ENCODE measurements around the gene CYP2B6. TPM values are rescaled to one million over a fixed set of nuclear protein-coding genes. Genes with fewer than 3 reads are reported as not detected.
A peak's percentile ranks its signal among the peaks of the same experiment; 100 is the strongest.
"Not testable (repeated sequence)": the region's sequence is repeated elsewhere in the genome, so short reads cannot be mapped to it uniquely, and the experiment has no call there.

CYP2B6 gene
- total RNA-seq, 3 donors from 2014 or later (not counting 1 experiment from before 2014, with no cell fraction given): not detected

DNA sequence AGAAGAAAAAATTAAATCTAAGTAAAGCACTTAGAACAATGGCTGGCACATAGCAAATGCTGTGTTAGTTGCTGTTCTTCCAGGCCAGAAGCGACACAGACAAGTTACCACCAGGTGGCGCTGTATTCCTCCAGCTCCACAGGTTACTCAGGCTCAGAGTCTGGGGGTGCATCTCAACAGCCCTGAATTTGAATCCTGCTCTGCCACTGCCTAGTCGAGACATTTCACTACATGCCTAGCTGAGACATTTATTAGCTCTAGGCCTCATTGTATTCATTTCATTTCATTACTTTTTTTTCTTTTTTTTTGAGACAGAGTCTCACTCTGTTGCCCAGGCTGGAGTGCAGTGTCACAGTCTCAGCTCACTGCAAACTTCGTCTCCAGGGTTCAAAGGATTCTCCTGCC is 16.4 kb upstream of the CYP2B6 start:
- Mint-ChIP-seq H3K27ac (no peak overlapping the region), H3K27me3 (ENCODE audit: low read depth in 2 of 2) (peaks cover 6 to 15% of the 10 kb centered on the region in 2 donors), H3K36me3 (no peaks in the 10 kb centered on the region), H3K9me3 (no peaks in the 10 kb centered on the region), H3K4me1 (peaks cover 10 to 13% of the 10 kb centered on the region in 2 donors), H3K4me3 (no peak overlapping the region)
- 22% methylated on average over 4 of the region's 4 CpGs for WGBS (ENCODE audit: insufficient coverage)
- Histone ChIP-seq H3K9me3 (ENCODE audit: control insufficient read depth, insufficient read depth, low read length) (no peaks in the 10 kb centered on the region), H3K4me3 (ENCODE audit: low read length) (no peak overlapping the region), H3K4me1 (ENCODE audit: control insufficient read depth, insufficient read depth, low read length) (peaks cover 9% of the 10 kb centered on the region), H3K27ac (ENCODE audit: low read length) (no peak overlapping the region), H3K36me3 (ENCODE audit: control insufficient read depth, insufficient read depth, low read length) (no peaks in the 10 kb centered on the region), H3K27me3 (ENCODE audit: control insufficient read depth, insufficient read depth, low read length) (no peaks in the 10 kb centered on the region)
- TF ChIP-seq, protein P1, sequence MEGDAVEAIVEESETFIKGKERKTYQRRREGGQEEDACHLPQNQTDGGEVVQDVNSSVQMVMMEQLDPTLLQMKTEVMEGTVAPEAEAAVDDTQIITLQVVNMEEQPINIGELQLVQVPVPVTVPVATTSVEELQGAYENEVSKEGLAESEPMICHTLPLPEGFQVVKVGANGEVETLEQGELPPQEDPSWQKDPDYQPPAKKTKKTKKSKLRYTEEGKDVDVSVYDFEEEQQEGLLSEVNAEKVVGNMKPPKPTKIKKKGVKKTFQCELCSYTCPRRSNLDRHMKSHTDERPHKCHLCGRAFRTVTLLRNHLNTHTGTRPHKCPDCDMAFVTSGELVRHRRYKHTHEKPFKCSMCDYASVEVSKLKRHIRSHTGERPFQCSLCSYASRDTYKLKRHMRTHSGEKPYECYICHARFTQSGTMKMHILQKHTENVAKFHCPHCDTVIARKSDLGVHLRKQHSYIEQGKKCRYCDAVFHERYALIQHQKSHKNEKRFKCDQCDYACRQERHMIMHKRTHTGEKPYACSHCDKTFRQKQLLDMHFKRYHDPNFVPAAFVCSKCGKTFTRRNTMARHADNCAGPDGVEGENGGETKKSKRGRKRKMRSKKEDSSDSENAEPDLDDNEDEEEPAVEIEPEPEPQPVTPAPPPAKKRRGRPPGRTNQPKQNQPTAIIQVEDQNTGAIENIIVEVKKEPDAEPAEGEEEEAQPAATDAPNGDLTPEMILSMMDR (IDR thresholded peaks at IDR 0.05): peak; percentile 91
- intact Hi-C loops (cut with micrococcal nuclease): loop anchor here (1.0 to 10.0 kb wide), 3 partner anchors 170 to 334 kb away; no protein-coding TSS in a partner anchor
- ATAC-seq: peak; percentile 83 to 94 (median 93)
- DNase-seq: peak; percentile 71 to 94

DNA sequence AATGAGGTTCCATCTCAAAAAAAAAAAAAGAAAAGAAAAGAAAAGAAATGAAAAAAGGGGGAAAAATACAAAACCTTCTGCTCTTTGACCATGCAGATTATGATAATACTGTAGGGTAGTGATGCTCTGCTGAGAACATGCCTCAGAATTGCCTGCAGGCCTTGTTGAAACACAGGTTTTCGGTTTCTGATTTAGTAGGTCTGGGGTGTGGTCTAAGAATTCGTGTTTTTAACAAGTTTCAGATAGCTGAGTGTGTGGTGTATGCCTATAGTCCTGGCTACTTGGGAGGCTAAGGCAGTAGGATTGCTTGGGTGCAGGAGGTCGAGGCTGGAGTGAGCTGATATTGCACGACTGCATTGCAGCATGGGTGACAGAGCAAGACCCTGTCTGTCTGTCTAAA is 14.9 kb upstream of the CYP2B6 start:
- no peaks in the 10 kb centered on the region for H3K36me3 Mint-ChIP-seq
- Histone ChIP-seq H3K4me3 (ENCODE audit: low read length) (no peak overlapping the region), H3K4me1 (ENCODE audit: control insufficient read depth, insufficient read depth, low read length) (peaks cover under 1% of the 10 kb centered on the region), H3K27me3 (ENCODE audit: control insufficient read depth, insufficient read depth, low read length) (no peaks in the 10 kb centered on the region), H3K9me3 (ENCODE audit: control insufficient read depth, insufficient read depth, low read length) (no peaks in the 10 kb centered on the region), H3K36me3 (ENCODE audit: control insufficient read depth, insufficient read depth, low read length) (no peaks in the 10 kb centered on the region), H3K27ac (ENCODE audit: low read length) (no peak overlapping the region)
- no peaks in the 10 kb centered on the region for H3K9me3 Mint-ChIP-seq
- no peak overlapping the region for H3K27ac Mint-ChIP-seq
- no peak for DNase-seq
- no peaks in the 10 kb centered on the region for H3K4me1 Mint-ChIP-seq
- ATAC-seq: no peak
- TF ChIP-seq, protein P1 (IDR thresholded peaks at IDR 0.05): no peak
- WGBS (ENCODE audit: insufficient coverage): 65% methylated on average over 4 of the region's 4 CpGs
- peaks cover 14 to 18% of the 10 kb centered on the region in 2 donors for H3K27me3 Mint-ChIP-seq (ENCODE audit: low read depth in 2 of 2)
- no peak overlapping the region for H3K4me3 Mint-ChIP-seq
- intact Hi-C loops (cut with micrococcal nuclease): loop anchor here (10.0 kb wide), 1 partner anchor 311 kb away; no protein-coding TSS in a partner anchor

DNA sequence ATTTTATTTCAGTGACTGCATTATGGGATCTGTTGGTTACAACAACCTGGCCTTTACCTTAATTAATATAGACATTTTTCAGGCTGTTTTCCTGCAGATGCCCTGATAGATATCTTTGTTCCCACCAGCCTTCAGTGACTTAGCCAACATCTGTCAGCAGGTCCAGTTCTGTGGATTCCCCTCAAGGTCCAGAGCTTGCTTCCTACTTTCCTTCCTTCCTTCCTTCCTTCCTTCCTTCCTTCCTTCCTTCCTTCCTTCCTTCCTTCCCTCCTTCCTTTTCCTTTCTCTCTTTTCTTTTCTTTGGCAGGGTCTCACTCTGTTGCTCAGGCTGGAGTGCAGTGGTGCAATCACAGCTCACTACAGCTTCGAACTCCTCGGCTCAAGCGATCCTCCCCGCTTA is 14.4 kb upstream of the CYP2B6 start:
- Histone ChIP-seq H3K36me3 (ENCODE audit: control insufficient read depth, insufficient read depth, low read length) (no peaks in the 10 kb centered on the region), H3K4me3 (ENCODE audit: low read length) (no peak overlapping the region), H3K4me1 (ENCODE audit: control insufficient read depth, insufficient read depth, low read length) (no peaks in the 10 kb centered on the region), H3K27ac (ENCODE audit: low read length) (no peak overlapping the region), H3K27me3 (ENCODE audit: control insufficient read depth, insufficient read depth, low read length) (no peaks in the 10 kb centered on the region), H3K9me3 (ENCODE audit: control insufficient read depth, insufficient read depth, low read length) (no peaks in the 10 kb centered on the region)
- ATAC-seq (no peak), DNase-seq (no peak)
- TF ChIP-seq, protein P1 (IDR thresholded peaks at IDR 0.05): no peak
- Mint-ChIP-seq H3K4me3 (no peak overlapping the region), H3K9me3 (no peaks in the 10 kb centered on the region), H3K27ac (no peak overlapping the region), H3K36me3 (no peaks in the 10 kb centered on the region), H3K27me3 (ENCODE audit: low read depth in 2 of 2) (peaks cover 20 to 22% of the 10 kb centered on the region in 2 donors), H3K4me1 (no peaks in the 10 kb centered on the region)
- WGBS (ENCODE audit: insufficient coverage): 88% methylated on average over 4 of the region's 4 CpGs
- intact Hi-C loops (cut with micrococcal nuclease): loop anchor here (10.0 kb wide), 1 partner anchor 312 kb away; no protein-coding TSS in a partner anchor

DNA sequence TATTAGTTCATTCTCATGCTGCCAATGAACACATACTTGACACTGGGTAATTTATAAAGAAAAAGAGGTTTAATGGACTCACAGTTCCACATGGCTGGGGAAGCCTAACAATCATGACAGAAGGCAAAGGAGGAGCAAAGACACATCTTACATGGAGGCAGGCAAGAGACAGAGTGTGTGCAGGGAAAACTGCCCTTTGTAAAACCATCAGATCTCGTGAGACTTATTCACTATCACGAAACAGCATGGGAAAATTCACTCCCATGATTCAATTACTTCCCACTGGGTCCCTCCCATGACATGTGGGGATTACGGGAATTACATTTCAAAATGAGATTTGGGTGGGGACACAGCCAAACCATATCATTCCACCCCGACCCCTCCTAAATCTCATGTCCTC is 11.3 kb upstream of the CYP2B6 start:
- H3K36me3 Mint-ChIP-seq; ATAC-seq; DNase-seq; H3K27ac Mint-ChIP-seq; H3K9me3 ChIP-seq (ENCODE audit: control insufficient read depth, insufficient read depth, low read length); H3K4me1 ChIP-seq (ENCODE audit: control insufficient read depth, insufficient read depth, low read length); H3K27ac ChIP-seq (ENCODE audit: low read length); H3K9me3 Mint-ChIP-seq; H3K4me1 Mint-ChIP-seq; H3K36me3 ChIP-seq (ENCODE audit: control insufficient read depth, insufficient read depth, low read length); H3K27me3 ChIP-seq (ENCODE audit: control insufficient read depth, insufficient read depth, low read length); H3K4me3 ChIP-seq (ENCODE audit: low read length); H3K4me3 Mint-ChIP-seq: not testable (repeated sequence)
- H3K27me3 Mint-ChIP-seq (ENCODE audit: low read depth in 2 of 2): peaks cover 31 to 38% of the 10 kb centered on the region in 2 donors
- intact Hi-C loops (cut with micrococcal nuclease): loop anchor here (10.0 kb wide), 1 partner anchor 315 kb away; no protein-coding TSS in a partner anchor
- WGBS (ENCODE audit: insufficient coverage): 48% methylated on average over 4 of the region's 4 CpGs

DNA sequence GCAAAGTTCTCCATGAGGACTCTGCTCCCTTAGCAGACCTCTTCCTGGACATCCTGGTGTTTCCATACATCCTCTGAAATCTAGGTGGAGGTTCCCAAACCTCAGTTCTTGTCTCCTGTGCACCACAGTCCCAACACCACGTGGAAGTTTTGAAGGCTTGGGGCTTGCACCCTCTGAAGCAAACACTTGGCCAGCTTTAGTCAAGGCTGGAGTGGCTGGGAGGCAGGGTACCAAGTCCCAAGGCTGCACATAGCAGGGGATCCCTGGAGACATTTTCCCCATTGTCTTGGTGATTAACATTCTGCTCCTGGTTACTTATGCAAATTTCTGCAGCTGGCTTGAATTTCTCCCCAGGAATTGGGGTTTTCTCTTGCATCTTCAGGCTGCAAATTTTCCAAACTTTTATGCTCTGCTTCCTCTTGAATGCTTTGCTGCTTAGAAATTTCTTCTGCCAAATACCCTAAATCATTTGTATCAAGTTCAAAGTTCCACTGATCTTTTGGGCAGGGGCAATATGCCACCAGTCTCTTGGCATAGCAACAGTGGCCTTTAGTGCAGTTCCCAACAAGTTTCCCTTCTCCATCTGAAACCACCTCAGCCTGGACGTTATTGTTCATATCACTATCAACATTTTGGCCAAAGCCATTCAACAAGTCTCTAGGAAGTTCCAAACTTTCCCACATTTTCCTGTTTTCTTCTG is 10.2 kb upstream of the CYP2B6 start:
- H3K4me3 ChIP-seq (ENCODE audit: low read length); H3K9me3 ChIP-seq (ENCODE audit: control insufficient read depth, insufficient read depth, low read length); H3K4me1 ChIP-seq (ENCODE audit: control insufficient read depth, insufficient read depth, low read length); H3K27me3 ChIP-seq (ENCODE audit: control insufficient read depth, insufficient read depth, low read length); H3K36me3 ChIP-seq (ENCODE audit: control insufficient read depth, insufficient read depth, low read length); intact Hi-C loops (cut with micrococcal nuclease); H3K9me3 Mint-ChIP-seq; H3K4me1 Mint-ChIP-seq; DNase-seq; H3K4me3 Mint-ChIP-seq; ATAC-seq; H3K27ac ChIP-seq (ENCODE audit: low read length); H3K36me3 Mint-ChIP-seq; H3K27ac Mint-ChIP-seq: not testable (repeated sequence)
- peaks cover 31 to 45% of the 10 kb centered on the region in 2 donors for H3K27me3 Mint-ChIP-seq (ENCODE audit: low read depth in 2 of 2)
- 26% methylated on average over 2 of the region's 2 CpGs for WGBS (ENCODE audit: insufficient coverage)
